ENCODE measurements around the gene FXN.

FXN gene

DNA sequence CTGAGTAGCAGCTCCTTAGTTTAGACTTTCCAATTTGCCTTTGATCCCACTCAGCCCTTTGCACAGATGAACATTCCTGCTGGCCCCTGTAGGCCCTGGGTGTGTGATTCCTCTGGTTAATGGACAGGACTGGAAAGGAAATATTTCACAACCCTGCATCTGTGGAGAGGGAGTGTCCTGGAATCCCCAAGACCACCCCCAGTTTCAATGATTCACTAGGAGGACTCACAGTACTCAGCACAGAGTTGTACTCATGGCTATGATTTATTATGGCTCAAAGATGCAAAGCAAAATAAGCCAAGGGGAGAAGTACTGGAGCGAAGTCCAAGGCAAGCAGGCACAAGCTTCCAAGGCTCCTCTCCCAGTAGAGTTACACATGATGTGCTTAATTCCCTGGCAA, 96.1 kb downstream of the FXN start:
- in situ Hi-C loops (cut with HindIII; ENCODE audit: low sequenced_read_pairs), result no loop called here

DNA sequence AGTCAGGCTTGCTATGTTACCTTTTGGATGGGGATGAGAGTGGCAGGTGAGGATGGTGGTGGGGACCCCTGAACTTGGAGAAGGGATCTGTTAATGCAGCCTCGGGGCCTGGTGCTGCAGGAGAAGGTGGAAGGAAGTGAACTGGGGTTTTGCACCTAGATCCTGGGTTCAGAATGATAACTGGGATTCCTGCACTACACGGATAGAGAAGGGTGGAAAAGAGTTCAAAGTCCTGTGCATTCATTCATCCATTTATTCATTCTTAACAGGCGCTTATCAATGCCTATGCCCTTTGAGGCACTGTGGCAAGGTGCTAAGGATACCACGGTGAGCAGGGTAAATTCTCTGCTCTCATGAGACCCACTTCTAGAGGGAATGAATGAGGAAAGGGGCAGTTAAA, 96.8 kb downstream of the FXN start:
- in situ Hi-C loops (cut with HindIII; ENCODE audit: low sequenced_read_pairs), result no loop called here

DNA sequence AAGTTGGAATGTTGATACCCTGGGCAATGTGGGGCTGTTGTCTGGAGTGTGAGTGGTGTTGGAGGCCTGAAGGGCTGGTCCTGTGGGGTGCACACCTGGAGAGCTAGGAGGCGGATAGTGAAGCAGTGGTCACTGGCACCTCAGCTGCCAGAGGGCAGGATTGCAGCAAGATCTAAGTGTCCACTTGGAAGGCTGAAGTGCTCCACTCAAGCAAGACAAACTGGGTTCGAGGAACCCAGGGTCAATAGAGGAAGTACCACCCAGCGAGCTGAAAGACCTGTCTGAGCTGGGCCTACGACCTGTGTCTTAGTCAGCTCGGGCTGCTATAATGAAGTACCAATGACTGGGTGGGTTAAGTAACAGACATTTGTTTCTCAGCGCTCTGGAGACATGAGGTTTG, 98.9 kb downstream of the FXN start:
- in situ Hi-C loops (cut with HindIII; ENCODE audit: low sequenced_read_pairs), result no loop called here

DNA sequence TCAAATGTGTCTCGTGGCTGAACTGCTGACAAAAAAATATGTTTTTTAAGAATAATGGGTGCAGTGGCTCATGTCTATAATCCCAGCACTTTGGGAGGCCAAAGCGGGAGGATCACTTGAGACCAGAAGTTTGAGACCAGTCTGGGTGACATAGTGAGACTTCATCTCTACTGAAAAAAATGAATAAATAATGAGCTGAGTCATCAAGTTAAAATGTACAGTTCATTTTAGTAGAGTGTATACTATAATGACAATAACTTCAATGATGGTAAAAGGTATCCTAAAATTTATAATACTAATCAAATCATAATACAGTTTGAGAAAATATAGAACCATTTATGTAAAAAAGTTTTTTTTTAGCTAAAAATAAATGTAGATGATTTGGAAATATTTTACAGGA, 100.6 kb downstream of the FXN start:
- in situ Hi-C loops (cut with HindIII; ENCODE audit: low sequenced_read_pairs), result no loop called here

DNA sequence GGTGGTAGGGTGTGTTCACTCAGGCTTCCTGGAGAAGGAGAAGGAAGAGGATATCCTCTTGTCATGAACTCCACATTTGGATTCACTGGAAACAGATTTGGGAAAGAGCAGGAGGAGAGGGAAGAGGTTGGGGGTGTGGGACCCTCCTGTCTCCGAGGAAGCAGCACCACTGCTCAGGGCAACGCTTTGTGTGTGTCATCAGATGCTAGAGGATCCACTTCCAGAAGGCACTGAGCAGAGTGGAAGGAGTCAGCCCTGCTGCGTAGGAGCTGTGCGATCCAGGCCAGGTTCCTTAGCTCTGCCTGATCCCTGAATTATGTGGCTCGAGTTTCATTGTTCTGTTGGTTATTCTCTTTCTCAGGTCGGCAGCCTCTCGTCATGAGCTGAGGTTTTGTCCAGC, 101.2 kb downstream of the FXN start:
- in situ Hi-C loops (cut with HindIII; ENCODE audit: low sequenced_read_pairs), result no loop called here

DNA sequence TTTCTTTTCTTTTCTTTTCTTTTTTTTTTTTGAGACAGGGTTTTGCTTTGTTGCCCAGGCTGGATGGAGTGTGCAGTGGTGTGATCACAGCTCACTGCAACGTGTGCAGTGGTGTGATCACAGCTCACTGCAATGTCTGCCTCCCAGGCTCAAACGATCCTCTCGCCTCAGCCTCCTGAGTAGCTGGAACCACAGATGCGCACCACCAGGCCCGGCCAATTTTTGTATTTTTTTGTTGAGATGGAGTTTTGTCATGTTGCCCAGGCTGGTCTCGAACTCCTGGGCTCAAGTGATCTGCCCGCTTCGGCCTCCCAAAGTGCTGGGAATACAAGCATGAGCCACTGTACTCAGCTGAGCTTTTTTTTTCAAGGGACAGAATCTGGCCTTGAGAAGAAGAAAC, 101.8 kb downstream of the FXN start:
- in situ Hi-C loops (cut with HindIII; ENCODE audit: low sequenced_read_pairs), result no loop called here

DNA sequence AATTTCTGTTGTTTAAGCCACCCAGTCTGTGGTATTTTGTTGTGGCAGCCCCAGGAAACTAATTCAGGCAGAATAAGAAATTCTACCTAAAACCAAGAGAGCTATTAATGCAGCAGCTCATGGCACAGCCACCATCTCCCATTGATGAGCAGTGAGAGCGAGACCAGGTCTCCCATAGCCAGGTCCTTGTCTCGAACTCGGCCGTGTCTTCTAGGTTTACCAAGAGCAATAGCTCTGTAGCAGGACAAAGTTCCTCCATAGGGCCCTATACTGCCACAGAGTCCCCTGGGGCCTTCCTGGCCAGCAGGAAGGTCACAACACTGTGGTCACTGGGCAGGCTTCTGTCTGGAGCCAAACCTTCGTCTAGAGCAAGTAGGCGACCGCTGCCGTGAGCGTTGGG, 104.0 kb downstream of the FXN start:
- in situ Hi-C loops (cut with HindIII; ENCODE audit: low sequenced_read_pairs), result no loop called here

DNA sequence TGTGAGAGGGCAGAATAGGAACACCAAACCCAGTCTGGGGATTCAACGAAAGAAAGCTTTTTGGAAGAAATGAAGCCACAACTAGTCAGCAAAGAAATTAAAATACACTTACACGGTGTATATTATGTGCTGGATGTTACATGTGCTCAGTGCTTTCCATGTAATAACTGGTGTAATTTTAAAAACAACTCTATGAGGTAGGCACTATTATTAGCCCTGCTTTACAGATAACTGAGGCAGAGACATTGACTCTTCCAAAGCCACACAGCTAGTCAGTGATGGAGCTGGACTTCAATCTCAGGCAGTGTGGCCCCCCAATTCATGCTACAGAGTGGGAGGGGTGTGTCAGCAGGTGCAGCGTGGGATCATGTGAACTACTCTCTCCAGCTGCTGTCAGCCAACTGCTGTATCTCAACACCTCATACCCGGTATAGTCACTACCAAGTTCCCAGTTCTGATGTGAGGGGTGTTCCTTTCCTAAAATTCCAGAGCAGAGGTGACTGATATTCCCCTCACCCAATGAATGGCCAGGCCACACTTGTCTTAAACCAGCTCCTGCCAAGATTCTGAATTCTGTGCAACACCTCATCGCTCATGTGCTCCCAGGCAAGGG, 104.7 kb downstream of the FXN start:
- in situ Hi-C loops (cut with HindIII; ENCODE audit: low sequenced_read_pairs), result loop anchor here (5.0 kb wide), 2 partner anchors 37 to 63 kb away; no protein-coding TSS in a partner anchor

DNA sequence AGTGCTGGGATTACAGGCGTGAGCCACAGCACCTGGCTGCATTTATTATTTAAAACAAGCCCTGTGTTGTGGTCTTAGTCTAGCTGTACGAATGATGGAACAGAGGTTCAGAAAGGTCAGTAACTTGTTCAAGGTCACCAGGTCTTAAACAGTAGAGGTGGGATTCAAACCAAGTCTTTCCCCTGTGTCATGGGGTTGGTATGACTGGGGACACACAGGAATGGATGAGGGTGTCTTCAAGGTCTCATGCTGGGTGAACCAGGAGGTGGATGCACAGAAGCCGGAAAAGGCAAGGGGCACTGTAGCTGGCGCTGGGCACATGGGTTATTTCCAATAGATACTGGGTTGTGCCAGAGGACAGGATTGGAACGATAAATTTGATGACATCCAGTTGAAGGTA, 106.3 kb downstream of the FXN start:
- in situ Hi-C loops (cut with HindIII; ENCODE audit: low sequenced_read_pairs), result loop anchor here (5.0 kb wide), 2 partner anchors 35 to 65 kb away; no protein-coding TSS in a partner anchor

DNA sequence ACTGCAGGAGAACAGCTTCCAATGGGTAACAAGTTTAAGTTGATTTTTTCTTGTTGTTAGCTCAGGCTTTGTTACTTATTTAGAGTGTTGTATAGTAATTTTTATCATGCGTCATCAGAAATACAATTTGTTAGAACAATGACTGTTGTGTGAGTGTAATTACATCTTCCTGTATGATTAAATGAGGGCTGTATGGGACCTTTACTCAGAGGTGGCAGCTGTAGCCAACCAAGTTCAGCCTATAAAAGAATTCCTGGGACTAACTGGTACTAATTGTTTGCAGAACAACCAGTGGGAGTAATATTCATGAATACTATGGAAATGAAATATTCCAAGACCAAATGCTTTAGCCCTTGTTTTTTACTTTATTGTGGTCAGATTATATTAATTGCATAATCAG, 107.7 kb downstream of the FXN start:
- in situ Hi-C loops (cut with HindIII; ENCODE audit: low sequenced_read_pairs), result loop anchor here (5.0 kb wide), 2 partner anchors 34 to 66 kb away; no protein-coding TSS in a partner anchor

DNA sequence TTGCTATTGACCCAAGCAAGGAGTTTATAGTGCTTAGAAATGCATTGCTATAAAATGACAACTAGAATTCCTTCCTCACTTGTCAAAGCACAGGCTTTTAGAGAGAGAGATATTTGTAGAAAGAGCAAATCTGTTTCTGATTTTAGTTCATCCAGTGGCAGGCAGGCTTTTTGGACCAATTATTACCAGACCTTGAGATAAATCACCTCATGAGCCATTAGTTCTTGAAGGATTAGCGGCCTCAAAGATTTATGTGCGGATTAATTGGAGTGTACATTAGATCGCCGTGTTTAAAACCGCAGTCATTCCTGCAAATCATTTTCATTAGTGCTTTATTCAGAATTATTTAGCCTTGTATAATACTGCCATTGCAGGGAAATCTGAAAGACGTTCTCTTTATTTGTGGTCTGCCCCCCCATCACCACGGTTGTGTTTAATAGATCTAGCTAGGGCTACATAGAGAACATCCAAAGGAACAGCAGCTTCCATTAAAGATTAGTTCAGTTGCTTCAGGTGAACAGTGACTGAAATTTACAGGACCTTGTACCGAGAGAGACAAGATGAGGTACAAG, 109.7 kb downstream of the FXN start:
- in situ Hi-C loops (cut with HindIII; ENCODE audit: low sequenced_read_pairs), result no loop called here

DNA sequence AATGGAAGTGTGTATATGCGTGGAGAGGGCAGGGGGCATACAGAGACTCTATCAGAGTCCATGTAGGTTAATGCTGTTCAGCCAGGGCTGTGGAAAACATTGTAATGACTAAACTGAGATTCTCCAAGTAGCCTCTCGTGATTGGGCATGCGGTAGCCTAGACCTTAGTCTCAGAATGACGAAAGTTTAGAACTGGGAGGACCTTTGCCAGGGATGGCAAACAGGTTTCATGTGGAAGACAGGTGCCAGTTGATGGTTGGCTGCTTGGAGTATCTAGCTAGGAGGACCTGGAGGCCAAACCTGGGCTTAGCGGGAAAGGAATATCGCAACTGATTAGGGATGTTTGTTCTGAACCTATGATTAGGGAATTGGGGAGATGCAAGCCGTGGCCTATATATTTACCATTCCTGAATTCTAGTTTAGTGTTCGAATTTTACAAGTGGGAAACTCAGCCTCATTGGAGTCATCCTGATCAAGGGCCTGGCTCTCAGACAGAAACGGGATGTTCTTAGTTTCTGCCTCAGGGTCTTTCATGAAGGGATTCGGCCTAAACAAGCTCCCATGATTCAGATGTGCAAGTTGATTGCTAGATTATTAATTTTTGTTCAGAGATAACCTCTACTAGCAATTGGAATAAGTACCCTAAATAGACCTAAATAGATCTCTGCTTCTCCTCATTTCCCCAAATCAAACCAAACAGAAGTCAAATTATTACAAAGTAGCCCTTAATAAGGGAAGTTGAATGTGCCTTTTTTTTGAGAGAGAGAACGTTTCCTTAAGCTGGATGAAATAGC, 111.7 kb downstream of the FXN start:
- in situ Hi-C loops (cut with HindIII; ENCODE audit: low sequenced_read_pairs), result no loop called here

DNA sequence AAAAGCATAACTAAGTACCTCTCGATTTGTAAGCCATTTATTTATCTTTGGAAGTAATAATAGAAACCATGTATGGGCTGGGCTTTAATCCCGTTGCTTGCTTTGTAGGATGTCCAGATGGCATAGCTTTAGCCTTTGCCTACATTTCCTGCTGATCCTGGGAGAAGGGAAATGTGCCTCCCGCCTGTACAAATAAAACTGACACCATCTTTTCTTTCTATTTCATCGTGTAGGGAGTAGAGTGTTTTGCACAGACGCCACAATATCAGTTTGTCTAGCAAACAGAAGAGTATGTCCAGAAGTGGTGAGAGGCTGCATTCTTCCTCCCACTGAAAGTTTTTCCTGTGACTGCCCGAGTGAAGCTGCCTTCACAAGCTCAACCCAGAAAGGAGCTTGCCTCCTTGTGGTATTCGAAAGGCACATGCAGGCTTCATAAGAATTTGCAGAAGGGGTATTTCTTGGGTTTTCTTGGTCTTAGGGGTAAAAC, 113.8 kb downstream of the FXN start:
- in situ Hi-C loops (cut with HindIII; ENCODE audit: low sequenced_read_pairs), result no loop called here

All from endothelial cell of hepatic sinusoid (primary cell).